SK-N-SH (cell line): ENCODE measurements around the gene GABRB1. TPM values are rescaled to one million over a fixed set of nuclear protein-coding genes. Genes with fewer than 3 reads are reported as not detected.

Source experiments
- CTCF ChIA-PET: fragments of 300-600, 350-600 bp; formaldehyde crosslinking; extraction: SDS; loops from one replicate; lab custom pipeline; 2021; lab: Yijun Ruan, JAX
- POLR2A ChIA-PET: fragments of 350-600 bp; sonication (Branson Sonifier 250); formaldehyde crosslinking; extraction: SDS; loops from one replicate; lab custom pipeline; 2020; ENCODE audit warnings: antibody characterized with exemption, inconsistent platforms; lab: Yijun Ruan, JAX
- DNase-seq: peaks from one replicate; pipeline ENCODE4 v3.0.0; 2012
- H2AFZ ChIP-seq: fragments of 200-600 bp; sonication (generic); 2 replicates; pipeline ENCODE4 v1.8.1; 2016; ENCODE audit warnings: antibody characterized with exemption, mild to moderate bottlenecking, low read depth
- H3F3A ChIP-seq: fragments of 200-600 bp; sonication (generic); replicated peaks from 2 replicates; pipeline ENCODE3; 2016; ENCODE audit warnings: antibody characterized with exemption, mild to moderate bottlenecking; ENCODE audit not compliant: insufficient read depth
- H3K27ac ChIP-seq, 2 experiments: fragments of 200-500 bp in 1 of 2; fragments of 200-600 bp in 1 of 2; sonication (Bioruptor generic) in 1 of 2; sonication (generic), shearing (Covaris generic) in 1 of 2; 2 replicates each; pipeline versions ENCODE4 v1.5.1 to v1.6.1; 2014 to 2016; ENCODE audit warnings: low read depth in 2 of 2, inconsistent platforms in 1 of 2, low read length in 1 of 2, mild to moderate bottlenecking in 1 of 2, mixed read lengths in 1 of 2
- H3K27me3 ChIP-seq: fragments of 200-600 bp; sonication (generic), shearing (Covaris generic); 2 replicates; pipeline ENCODE4 v1.6.1; 2016; ENCODE audit warnings: mixed run types; ENCODE audit not compliant: insufficient read depth
- H3K36me3 ChIP-seq, 2 experiments: fragments of 200-500 bp in 1 of 2; fragments of 200-600 bp in 1 of 2; sonication (Bioruptor generic) in 1 of 2; sonication (generic) in 1 of 2; replicated peaks in 1 of 2; 2 replicates each; pipeline versions ENCODE3 to v1.5.1; 2014 to 2016; ENCODE audit warnings: low read length in 1 of 2, mild to moderate bottlenecking in 1 of 2; ENCODE audit not compliant: insufficient read depth in 2 of 2, control insufficient read depth in 1 of 2
- H3K4me1 ChIP-seq, 2 experiments: fragments of 200-500 bp in 1 of 2; fragments of 200-600 bp in 1 of 2; sonication (Bioruptor generic) in 1 of 2; sonication (generic), shearing (Covaris generic) in 1 of 2; 2 replicates each; pipeline versions ENCODE4 v1.5.1 to v1.6.1; 2014 to 2016; ENCODE audit warnings: low read depth in 1 of 2, low read length in 1 of 2, mixed run types in 1 of 2; ENCODE audit not compliant: insufficient read depth in 2 of 2, control insufficient read depth in 1 of 2
- H3K4me2 ChIP-seq: fragments of 200-600 bp; sonication (generic), shearing (Covaris generic); 2 replicates; pipeline ENCODE4 v1.6.1; 2017; ENCODE audit warnings: mixed run types
- H3K4me3 ChIP-seq, 2 experiments: fragments of 200-500 bp in 1 of 2; fragments of 200-600 bp in 1 of 2; sonication (Bioruptor generic) in 1 of 2; sonication (generic), shearing (Covaris generic) in 1 of 2; 2 replicates each; pipeline versions ENCODE4 v1.5.1 to v1.8.1; 2014 to 2016; ENCODE audit warnings: low read depth in 2 of 2, inconsistent platforms in 1 of 2, low read length in 1 of 2, mild to moderate bottlenecking in 1 of 2, mixed read lengths in 1 of 2, moderate library complexity in 1 of 2
- H3K79me2 ChIP-seq: fragments of 200-600 bp; sonication (generic); 2 replicates; pipeline ENCODE4 v1.8.1; 2017; ENCODE audit warnings: mild to moderate bottlenecking; ENCODE audit not compliant: insufficient read depth
- H3K9ac ChIP-seq: fragments of 200-600 bp; sonication (generic); 2 replicates; pipeline ENCODE4 v1.6.1; 2017; ENCODE audit warnings: mixed run types
- H3K9me2 ChIP-seq: fragments of 200-600 bp; sonication (generic); 2 replicates; pipeline ENCODE4 v1.6.1; 2017; ENCODE audit warnings: mixed run types
- H3K9me3 ChIP-seq: fragments of 200-600 bp; sonication (generic); 2 replicates; pipeline ENCODE4 v1.6.1; 2017; ENCODE audit warnings: mixed run types, mild to moderate bottlenecking, moderate library complexity
- H4K20me1 ChIP-seq: fragments of 200-600 bp; sonication (generic); 2 replicates; pipeline ENCODE4 v1.6.1; 2017; ENCODE audit warnings: mild to moderate bottlenecking, mixed run types; ENCODE audit not compliant: insufficient read depth
- CHD2 ChIP-seq: fragments of 150-350 bp; IDR thresholded peaks from 2 replicates; pipeline ENCODE4 v1.6.1; 2018; ENCODE audit warnings: low read length; ENCODE audit not compliant: partially characterized antibody
- EZH2phosphoT487 ChIP-seq: fragments of 200-600 bp; sonication (generic); IDR thresholded peaks from 2 replicates; pipeline ENCODE4 v1.6.1; 2017; ENCODE audit warnings: low read depth, mixed run types, mild to moderate bottlenecking, antibody characterized with exemption, moderate library complexity, borderline replicate concordance
- FOSL2 ChIP-seq: IDR thresholded peaks from 2 replicates; pipeline ENCODE4 v1.4.0; 2012; ENCODE audit warnings: low read depth, mild to moderate bottlenecking, moderate library complexity, borderline replicate concordance
- FOXJ3 ChIP-seq: sonication (generic); formaldehyde crosslinking; IDR thresholded peaks from 2 replicates; pipeline ENCODE4 v1.5.1; 2020; ENCODE audit warnings: mild to moderate bottlenecking, missing genetic modification reagents
- FOXM1 ChIP-seq: IDR thresholded peaks from 2 replicates; pipeline ENCODE4 v1.4.0; 2012; ENCODE audit warnings: low read depth, mild to moderate bottlenecking
- JUND ChIP-seq: IDR thresholded peaks from 2 replicates; pipeline ENCODE4 v1.4.0; 2012
- MEF2A ChIP-seq: IDR thresholded peaks from 2 replicates; pipeline ENCODE4 v1.4.0; 2012; ENCODE audit warnings: low read depth, borderline replicate concordance
- MXI1 ChIP-seq: IDR thresholded peaks from 2 replicates; pipeline ENCODE4 v1.6.1; 2012; ENCODE audit warnings: mild to moderate bottlenecking, low read depth, low read length, improper control_type of control experiment
- NFIC ChIP-seq: IDR thresholded peaks from 2 replicates; pipeline ENCODE4 v1.4.0; 2012; ENCODE audit warnings: borderline replicate concordance
- POLR2AphosphoS5 ChIP-seq: IDR thresholded peaks from 2 replicates; pipeline ENCODE4 v1.6.1; 2012; ENCODE audit warnings: low read depth, low read length
- RAD21 ChIP-seq: IDR thresholded peaks from 2 replicates; pipeline ENCODE4 v1.6.1; 2012; ENCODE audit warnings: mild to moderate bottlenecking, low read length
- RFX5 ChIP-seq: IDR thresholded peaks from 2 replicates; pipeline ENCODE4 v1.6.1; 2012; ENCODE audit warnings: mild to moderate bottlenecking, improper control_type of control experiment, low read length
- RXRA ChIP-seq: IDR thresholded peaks from 2 replicates; pipeline ENCODE4 v1.4.0; 2012; ENCODE audit warnings: low read depth, mild to moderate bottlenecking, borderline replicate concordance
- SIN3A ChIP-seq: IDR thresholded peaks from 2 replicates; pipeline ENCODE4 v1.6.1; 2012; ENCODE audit warnings: low read depth, mild to moderate bottlenecking, low read length, moderate library complexity, borderline replicate concordance
- SMC3 ChIP-seq: IDR thresholded peaks from 2 replicates; pipeline ENCODE4 v1.6.1; 2012; ENCODE audit warnings: low read depth, low read length, improper control_type of control experiment
- TAF1 ChIP-seq: IDR thresholded peaks from 2 replicates; pipeline ENCODE4 v1.6.1; 2012; ENCODE audit warnings: low read depth, mild to moderate bottlenecking, low read length, moderate library complexity, borderline replicate concordance
- TCF12 ChIP-seq: IDR thresholded peaks from 2 replicates; pipeline ENCODE4 v1.4.0; 2012
- YY1 ChIP-seq: IDR thresholded peaks from 2 replicates; pipeline ENCODE4 v1.4.0; 2012; ENCODE audit warnings: low read depth, mild to moderate bottlenecking
- WGBS: methylation state at CpG from one replicate; pipeline ENCODE4 v1.1.6; 2017; ENCODE audit warnings: low lambda C conversion rate; 5-methylcytosine and 5-hydroxymethylcytosine counted together
- polyA plus RNA-seq, 3 experiments: library from polyadenylated mRNA; depleted of rRNA; stranded (reverse); fragments of >200 nt; gene quantifications; 2 replicates each; pipeline ENCODE4 v1.2.3, GENCODE V29; 2012
- TF ChIP-seq, protein P1 (sequence below): IDR thresholded peaks from 2 replicates; pipeline ENCODE4; 2012
- TF ChIP-seq, protein P2 (sequence below): IDR thresholded peaks from 2 replicates; pipeline ENCODE4 v1.4.0; 2012; ENCODE audit warnings: low read depth
- TF ChIP-seq, protein P3 (sequence below): IDR thresholded peaks from 2 replicates; pipeline ENCODE4 v1.6.1; 2012; ENCODE audit warnings: mild to moderate bottlenecking, low read depth, low read length, moderate library complexity

Gene GABRB1
- polyA plus RNA-seq, 1 of the 3 experiments (the other 2 are of a cell fraction) = not detected

DNA sequence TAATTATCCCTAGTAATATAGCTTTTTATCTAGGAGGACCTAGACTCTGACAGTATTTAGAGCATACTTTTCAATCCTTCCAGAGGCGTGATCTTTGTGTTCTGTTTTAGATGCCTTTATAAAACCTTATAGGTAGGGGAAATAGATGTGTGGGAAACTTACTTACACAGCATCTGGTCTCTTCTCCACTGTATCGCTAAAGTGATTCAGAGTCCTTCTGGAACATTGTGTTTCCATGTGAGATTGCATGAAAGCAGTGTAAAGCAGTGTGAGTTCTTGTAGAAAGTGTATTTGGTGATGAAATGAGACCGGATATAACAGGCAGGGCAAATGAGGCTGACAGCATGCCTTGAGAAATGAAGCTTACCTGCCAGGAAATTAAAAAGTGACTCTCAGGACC, 9.5 kb downstream of the GABRB1 start:
- POLR2A ChIA-PET = no interaction called here
- Histone ChIP-seq H3K9me3 (no peaks in the 10 kb centered on the region), H3K9me2 (no peaks in the 10 kb centered on the region), H3K4me2 (no peak overlapping the region), H3F3A (no peaks in the 10 kb centered on the region), H3K4me1 (no peaks in the 10 kb centered on the region), H3K79me2 (no peaks in the 10 kb centered on the region), H3K36me3 (no peaks in the 10 kb centered on the region), H3K27me3 (no peaks in the 10 kb centered on the region; the same call in 1 of the 2 replicates), H3K9ac (no peak overlapping the region), H2AFZ (no peak overlapping the region), H4K20me1 (no peaks in the 10 kb centered on the region), H3K4me3 (no peak overlapping the region), H3K27ac (no peak overlapping the region)
- DNase-seq = no peak
- WGBS = 12% methylated on average over 3 of the region's 3 CpGs
- CTCF ChIA-PET = interaction anchor here (1.1 to 1.8 kb wide), 2 partner anchors 8 to 82 kb away, joined by 3 to 6 read pairs; no protein-coding TSS in a partner anchor
- TF ChIP-seq TAF1 = no peak
- TF ChIP-seq RAD21 = no peak
- TF ChIP-seq, protein P1, sequence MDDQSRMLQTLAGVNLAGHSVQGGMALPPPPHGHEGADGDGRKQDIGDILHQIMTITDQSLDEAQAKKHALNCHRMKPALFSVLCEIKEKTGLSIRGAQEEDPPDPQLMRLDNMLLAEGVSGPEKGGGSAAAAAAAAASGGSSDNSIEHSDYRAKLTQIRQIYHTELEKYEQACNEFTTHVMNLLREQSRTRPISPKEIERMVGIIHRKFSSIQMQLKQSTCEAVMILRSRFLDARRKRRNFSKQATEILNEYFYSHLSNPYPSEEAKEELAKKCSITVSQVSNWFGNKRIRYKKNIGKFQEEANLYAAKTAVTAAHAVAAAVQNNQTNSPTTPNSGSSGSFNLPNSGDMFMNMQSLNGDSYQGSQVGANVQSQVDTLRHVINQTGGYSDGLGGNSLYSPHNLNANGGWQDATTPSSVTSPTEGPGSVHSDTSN = no peak
- no peak for TF ChIP-seq EZH2phosphoT487
- TF ChIP-seq YY1 = no peak

DNA sequence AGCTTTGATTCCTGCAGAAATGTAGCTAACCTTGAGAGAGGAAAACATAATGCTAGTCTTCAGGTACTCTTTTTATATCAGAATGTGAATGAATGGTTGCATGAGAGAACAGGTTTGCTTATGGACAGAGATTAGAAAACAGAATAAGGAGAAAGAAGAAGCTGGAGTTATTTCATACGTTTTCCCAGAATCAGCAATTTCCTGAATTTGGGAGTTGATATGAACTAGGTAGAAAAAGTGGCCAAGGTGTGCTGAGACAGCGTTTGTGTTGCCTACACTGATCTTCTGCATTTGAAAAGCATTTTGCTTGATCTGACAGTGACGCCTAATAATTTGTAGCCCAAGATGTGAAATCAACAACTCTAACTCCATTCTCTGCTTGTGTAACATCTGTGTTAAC, 12.5 kb downstream of the GABRB1 start:
- TF ChIP-seq NFIC = no peak
- TF ChIP-seq, all 33 proteins: peak for 0
- Histone ChIP-seq H3F3A (no peaks in the 10 kb centered on the region), H3K4me1 (no peaks in the 10 kb centered on the region), H4K20me1 (no peaks in the 10 kb centered on the region), H3K9me2 (no peaks in the 10 kb centered on the region), H3K27me3 (no peaks in the 10 kb centered on the region; the same call in 1 of the 2 replicates), H3K4me2 (no peak overlapping the region), H3K27ac (no peak overlapping the region), H3K9me3 (no peaks in the 10 kb centered on the region), H3K36me3 (no peaks in the 10 kb centered on the region), H3K79me2 (no peaks in the 10 kb centered on the region), H2AFZ (no peak overlapping the region), H3K4me3 (no peak overlapping the region), H3K9ac (no peak overlapping the region)
- no peak for DNase-seq
- CTCF ChIA-PET = no interaction called here
- 6% methylated on average over 3 of the region's 3 CpGs for WGBS
- POLR2A ChIA-PET = no interaction called here

DNA sequence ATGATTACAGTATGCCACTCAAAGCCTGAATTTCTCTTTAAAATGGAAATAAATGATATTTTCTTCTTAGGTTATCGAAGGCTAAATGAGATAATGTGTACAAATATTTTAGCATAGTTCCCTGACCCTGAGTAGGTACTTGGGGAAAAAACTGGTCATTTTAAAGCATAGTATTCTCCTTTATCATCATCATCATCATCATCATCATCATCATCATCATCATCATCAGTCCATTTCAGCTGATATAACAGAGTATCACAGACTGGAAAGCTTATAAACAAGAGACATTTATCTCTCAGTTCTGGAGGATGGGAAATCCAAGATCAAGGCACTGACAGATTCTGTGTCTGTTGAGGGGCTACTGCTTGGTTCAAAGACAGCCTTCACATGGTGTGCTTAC, 13.9 kb downstream of the GABRB1 start:
- CTCF ChIA-PET = no interaction called here

More for the DNA sequence above, 13.9 kb downstream of the GABRB1 start:
- no peaks in the 10 kb centered on the region for H3K79me2 ChIP-seq
- H3K4me1 ChIP-seq = no peaks in the 10 kb centered on the region
- no peak for DNase-seq
- H3K27ac ChIP-seq = no peak overlapping the region
- H3K27me3 ChIP-seq = no peaks in the 10 kb centered on the region; the same call in 1 of the 2 replicates
- H3K9ac ChIP-seq = no peak overlapping the region
- H3K9me2 ChIP-seq = no peaks in the 10 kb centered on the region
- no peak overlapping the region for H2AFZ ChIP-seq
- POLR2A ChIA-PET = no interaction called here
- no peaks in the 10 kb centered on the region for H4K20me1 ChIP-seq
- TF ChIP-seq RAD21 = no peak
- TF ChIP-seq SMC3 = no peak
- TF ChIP-seq MEF2A = no peak
- no peak for TF ChIP-seq FOXM1
- no peak for TF ChIP-seq FOSL2
- no peak for TF ChIP-seq SIN3A
- no peak for TF ChIP-seq JUND
- no peak for TF ChIP-seq POLR2AphosphoS5
- TF ChIP-seq FOXJ3 (CRISPR knock-in tag) = no peak
- TF ChIP-seq, protein P2, sequence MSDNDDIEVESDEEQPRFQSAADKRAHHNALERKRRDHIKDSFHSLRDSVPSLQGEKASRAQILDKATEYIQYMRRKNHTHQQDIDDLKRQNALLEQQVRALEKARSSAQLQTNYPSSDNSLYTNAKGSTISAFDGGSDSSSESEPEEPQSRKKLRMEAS = no peak
- TF ChIP-seq MXI1 = no peak
- TF ChIP-seq CHD2 = no peak
- TF ChIP-seq RFX5 = no peak
- TF ChIP-seq RXRA = no peak
- TF ChIP-seq, protein P3, sequence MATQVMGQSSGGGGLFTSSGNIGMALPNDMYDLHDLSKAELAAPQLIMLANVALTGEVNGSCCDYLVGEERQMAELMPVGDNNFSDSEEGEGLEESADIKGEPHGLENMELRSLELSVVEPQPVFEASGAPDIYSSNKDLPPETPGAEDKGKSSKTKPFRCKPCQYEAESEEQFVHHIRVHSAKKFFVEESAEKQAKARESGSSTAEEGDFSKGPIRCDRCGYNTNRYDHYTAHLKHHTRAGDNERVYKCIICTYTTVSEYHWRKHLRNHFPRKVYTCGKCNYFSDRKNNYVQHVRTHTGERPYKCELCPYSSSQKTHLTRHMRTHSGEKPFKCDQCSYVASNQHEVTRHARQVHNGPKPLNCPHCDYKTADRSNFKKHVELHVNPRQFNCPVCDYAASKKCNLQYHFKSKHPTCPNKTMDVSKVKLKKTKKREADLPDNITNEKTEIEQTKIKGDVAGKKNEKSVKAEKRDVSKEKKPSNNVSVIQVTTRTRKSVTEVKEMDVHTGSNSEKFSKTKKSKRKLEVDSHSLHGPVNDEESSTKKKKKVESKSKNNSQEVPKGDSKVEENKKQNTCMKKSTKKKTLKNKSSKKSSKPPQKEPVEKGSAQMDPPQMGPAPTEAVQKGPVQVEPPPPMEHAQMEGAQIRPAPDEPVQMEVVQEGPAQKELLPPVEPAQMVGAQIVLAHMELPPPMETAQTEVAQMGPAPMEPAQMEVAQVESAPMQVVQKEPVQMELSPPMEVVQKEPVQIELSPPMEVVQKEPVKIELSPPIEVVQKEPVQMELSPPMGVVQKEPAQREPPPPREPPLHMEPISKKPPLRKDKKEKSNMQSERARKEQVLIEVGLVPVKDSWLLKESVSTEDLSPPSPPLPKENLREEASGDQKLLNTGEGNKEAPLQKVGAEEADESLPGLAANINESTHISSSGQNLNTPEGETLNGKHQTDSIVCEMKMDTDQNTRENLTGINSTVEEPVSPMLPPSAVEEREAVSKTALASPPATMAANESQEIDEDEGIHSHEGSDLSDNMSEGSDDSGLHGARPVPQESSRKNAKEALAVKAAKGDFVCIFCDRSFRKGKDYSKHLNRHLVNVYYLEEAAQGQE = no peak
- no peak for TF ChIP-seq TCF12
- TF ChIP-seq, all 33 proteins: peak for 0
- WGBS = 0% methylated on average over 1 of the region's 1 CpG
- Histone ChIP-seq H3K4me3 (no peak overlapping the region), H3K36me3 (no peaks in the 10 kb centered on the region), H3K4me2 (no peak overlapping the region), H3F3A (no peaks in the 10 kb centered on the region), H3K9me3 (no peaks in the 10 kb centered on the region)
